ENCODE data around the gene TSNAXIP1. TPM values are rescaled to one million over a fixed set of nuclear protein-coding genes. Genes with fewer than 3 reads are reported as not detected.
A peak's percentile ranks its signal among the peaks of the same experiment; 100 is the strongest.

The TSNAXIP1 gene
- 0.33 and 0.49 TPM in 2 replicates for total RNA-seq (2014; rRNA removed; shearing (Covaris generic))

- no peaks in the 10 kb centered on the region for H3K9me3 ChIP-seq (replicated peaks)
- peak within 1 kb of the TSS; percentile 48 for H3K27ac ChIP-seq
- H3K4me3 ChIP-seq: peak within 1 kb of the TSS; percentile 75
- no peaks in the 10 kb centered on the region for H3K4me1 ChIP-seq
- H3K36me3 ChIP-seq: no peaks in the 10 kb centered on the region; the same call in 1 of the 2 replicates
- H3K27me3 ChIP-seq: no peaks in the 10 kb centered on the region
- DNase-seq: peak; percentile 95 to 97
Observed at GRCh38 chr16:67806428-67807147, at the start of gene TSNAXIP1, which contains the start of gene RANBP10. Gene TSNAXIP1, plus strand, starts transcription at chr16:67806889. Its CDS starts 261 bp downstream, at chr16:67807150. Gene RANBP10, minus strand, starts transcription at chr16:67806560. Its CDS starts 24 bp downstream, at chr16:67806536.

- H3K27ac ChIP-seq: no peak overlapping the region
- DNase-seq: no peak
- H3K36me3 ChIP-seq: no peaks in the 10 kb centered on the region
- H3K4me1 ChIP-seq: no peaks in the 10 kb centered on the region
- no peaks in the 10 kb centered on the region for H3K27me3 ChIP-seq
- no peaks in the 10 kb centered on the region for H3K9me3 ChIP-seq (replicated peaks)
- no peak overlapping the region for H3K4me3 ChIP-seq
Observed at GRCh38 chr16:67758006-67758405, 48.7 kb upstream of the TSNAXIP1 start.

GRCh38 chr16:67758966-67759365 is 47.7 kb upstream of the TSNAXIP1 start:
- Histone ChIP-seq H3K36me3 (no peaks in the 10 kb centered on the region), H3K4me3 (no peak overlapping the region), H3K9me3 (replicated peaks) (no peaks in the 10 kb centered on the region), H3K27me3 (no peaks in the 10 kb centered on the region), H3K4me1 (no peaks in the 10 kb centered on the region), H3K27ac (no peak overlapping the region)
- no peak for DNase-seq

GRCh38 chr16:67760206-67760955 is 46.3 kb upstream of the TSNAXIP1 start:
- no peaks in the 10 kb centered on the region for H3K27me3 ChIP-seq
- H3K9me3 ChIP-seq (replicated peaks): no peaks in the 10 kb centered on the region
- H3K27ac ChIP-seq: no peak overlapping the region
- no peak overlapping the region for H3K4me3 ChIP-seq
- H3K4me1 ChIP-seq: no peaks in the 10 kb centered on the region
- DNase-seq: no peak
- H3K36me3 ChIP-seq: no peaks in the 10 kb centered on the region

GRCh38 chr16:67760956-67761230 is 45.8 kb upstream of the TSNAXIP1 start:
- Histone ChIP-seq H3K36me3 (no peaks in the 10 kb centered on the region), H3K27ac (no peak overlapping the region), H3K4me3 (no peak overlapping the region)

GRCh38 chr16:67761924-67762323 is 44.8 kb upstream of the TSNAXIP1 start:
- no peaks in the 10 kb centered on the region for H3K27me3 ChIP-seq
- no peak overlapping the region for H3K27ac ChIP-seq
- H3K4me1 ChIP-seq: no peaks in the 10 kb centered on the region
- DNase-seq: no peak
- H3K36me3 ChIP-seq: no peaks in the 10 kb centered on the region
- no peak overlapping the region for H3K4me3 ChIP-seq
- no peaks in the 10 kb centered on the region for H3K9me3 ChIP-seq (replicated peaks)

More at GRCh38 chr16:67760956-67761230, 45.8 kb upstream of the TSNAXIP1 start:
- H3K4me1 ChIP-seq: no peaks in the 10 kb centered on the region
- no peaks in the 10 kb centered on the region for H3K9me3 ChIP-seq (replicated peaks)
- H3K27me3 ChIP-seq: no peaks in the 10 kb centered on the region
- DNase-seq: no peak

GRCh38 chr16:67762385-67762784 is 44.3 kb upstream of the TSNAXIP1 start:
- Histone ChIP-seq H3K9me3 (replicated peaks) (no peaks in the 10 kb centered on the region), H3K27ac (no peak overlapping the region), H3K4me3 (no peak overlapping the region), H3K36me3 (no peaks in the 10 kb centered on the region), H3K27me3 (no peaks in the 10 kb centered on the region), H3K4me1 (no peaks in the 10 kb centered on the region)
- no peak for DNase-seq

- Histone ChIP-seq H3K4me3 (no peak overlapping the region), H3K27me3 (no peaks in the 10 kb centered on the region), H3K36me3 (no peaks in the 10 kb centered on the region), H3K4me1 (no peaks in the 10 kb centered on the region), H3K27ac (no peak overlapping the region), H3K9me3 (replicated peaks) (no peaks in the 10 kb centered on the region)
- DNase-seq: no peak
Observed at GRCh38 chr16:67763066-67763465, 43.6 kb upstream of the TSNAXIP1 start.

- Histone ChIP-seq H3K27ac (no peak overlapping the region), H3K36me3 (no peaks in the 10 kb centered on the region), H3K4me3 (no peak overlapping the region), H3K9me3 (replicated peaks) (no peaks in the 10 kb centered on the region), H3K4me1 (no peaks in the 10 kb centered on the region), H3K27me3 (no peaks in the 10 kb centered on the region)
- DNase-seq: no peak
Observed at GRCh38 chr16:67764158-67764667, 42.5 kb upstream of the TSNAXIP1 start.

- H3K4me1 ChIP-seq: no peaks in the 10 kb centered on the region
- no peaks in the 10 kb centered on the region for H3K36me3 ChIP-seq
- no peak overlapping the region for H3K27ac ChIP-seq
- DNase-seq: no peak
- no peak overlapping the region for H3K4me3 ChIP-seq
- no peaks in the 10 kb centered on the region for H3K27me3 ChIP-seq
- no peaks in the 10 kb centered on the region for H3K9me3 ChIP-seq (replicated peaks)
Observed at GRCh38 chr16:67766291-67766690, 40.4 kb upstream of the TSNAXIP1 start.

GRCh38 chr16:67767953-67768352 is 38.7 kb upstream of the TSNAXIP1 start:
- H3K36me3 ChIP-seq: no peaks in the 10 kb centered on the region
- no peak overlapping the region for H3K27ac ChIP-seq
- H3K27me3 ChIP-seq: no peaks in the 10 kb centered on the region
- no peaks in the 10 kb centered on the region for H3K4me1 ChIP-seq
- DNase-seq: no peak
- H3K9me3 ChIP-seq (replicated peaks): no peaks in the 10 kb centered on the region
- H3K4me3 ChIP-seq: no peak overlapping the region

- H3K9me3 ChIP-seq (replicated peaks): no peaks in the 10 kb centered on the region
- H3K4me3 ChIP-seq: no peak overlapping the region
- no peak for DNase-seq
- H3K27me3 ChIP-seq: no peaks in the 10 kb centered on the region
- no peaks in the 10 kb centered on the region for H3K36me3 ChIP-seq
- H3K27ac ChIP-seq: no peak overlapping the region
- H3K4me1 ChIP-seq: no peaks in the 10 kb centered on the region
Observed at GRCh38 chr16:67770346-67770991, 36.2 kb upstream of the TSNAXIP1 start.

- no peaks in the 10 kb centered on the region for H3K27me3 ChIP-seq
- H3K36me3 ChIP-seq: no peaks in the 10 kb centered on the region
- H3K4me1 ChIP-seq: no peaks in the 10 kb centered on the region
- H3K9me3 ChIP-seq (replicated peaks): no peaks in the 10 kb centered on the region
- no peak for DNase-seq
- H3K4me3 ChIP-seq: no peak overlapping the region
- no peak overlapping the region for H3K27ac ChIP-seq
Observed at GRCh38 chr16:67773099-67773498, 33.6 kb upstream of the TSNAXIP1 start.

GRCh38 chr16:67773569-67774456 is 32.9 kb upstream of the TSNAXIP1 start:
- H3K4me3 ChIP-seq: no peak overlapping the region
- no peaks in the 10 kb centered on the region for H3K27me3 ChIP-seq
- no peaks in the 10 kb centered on the region for H3K4me1 ChIP-seq
- no peak for DNase-seq
- no peaks in the 10 kb centered on the region for H3K9me3 ChIP-seq (replicated peaks)
- no peaks in the 10 kb centered on the region for H3K36me3 ChIP-seq
- no peak overlapping the region for H3K27ac ChIP-seq
